Effector CD4-positive, alpha-beta T cell (primary cell): ENCODE results near the gene STYXL2.

Experiments
- DNase-seq: peaks from one replicate; pipeline ENCODE4 v3.0.0-alpha.2; 2020

Gene STYXL2

DNA sequence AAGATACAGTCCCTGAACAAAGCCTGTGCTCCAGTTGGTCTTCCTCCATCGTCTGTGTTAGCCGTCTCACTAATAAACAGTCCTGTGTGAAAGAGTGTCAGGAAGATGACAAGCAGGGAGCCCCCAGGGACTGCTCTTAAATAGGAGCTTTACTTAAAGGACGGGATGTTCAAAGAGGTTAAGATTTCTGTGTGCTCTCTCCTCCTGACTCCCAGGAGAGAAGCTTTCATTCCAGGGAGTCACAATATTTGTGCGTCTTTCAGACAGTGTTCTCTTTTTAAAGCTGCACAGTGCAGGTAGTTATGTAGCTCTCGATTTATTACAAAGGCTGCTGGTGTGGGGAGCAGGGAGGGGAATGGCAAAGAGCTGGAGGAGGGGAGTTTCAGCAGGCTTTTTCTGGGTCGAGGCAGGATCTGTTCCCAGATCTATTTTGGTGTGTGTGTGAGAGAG lies 43.5 kb downstream of the STYXL2 start:
- no peak for DNase-seq

DNA sequence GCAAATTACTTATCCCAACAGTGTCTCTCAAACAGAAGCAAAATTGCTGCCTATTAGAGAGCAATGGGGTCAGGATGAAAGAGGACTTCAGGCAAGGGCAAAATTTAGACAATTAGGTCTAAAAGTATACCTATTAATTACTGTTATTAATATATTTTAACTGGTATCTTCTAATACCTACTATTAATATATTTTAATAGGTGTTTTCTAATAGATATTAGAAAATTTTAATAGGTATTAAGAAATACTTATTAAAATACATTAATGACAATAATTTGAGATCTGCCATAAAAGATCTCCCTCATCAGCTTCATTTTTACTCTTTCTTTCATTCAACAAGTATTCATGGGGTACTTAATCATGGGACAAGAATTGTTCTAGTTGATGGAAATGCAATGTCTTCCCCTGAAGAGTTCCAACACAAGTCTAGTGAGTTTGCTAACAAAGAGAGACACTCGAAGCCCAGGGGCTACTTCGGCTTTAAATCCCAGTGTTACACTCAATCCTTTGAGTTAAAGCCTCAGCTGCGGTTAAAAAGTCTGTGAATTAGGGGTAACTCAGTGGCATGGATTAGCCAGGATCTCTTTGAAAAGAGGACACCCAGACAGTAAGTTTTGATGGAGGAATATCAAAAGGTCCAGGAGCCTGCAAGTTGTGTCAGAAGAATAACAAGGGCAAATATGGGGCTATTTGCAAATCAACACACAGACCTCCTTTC lies 44.1 kb downstream of the STYXL2 start:
- DNase-seq, result no peak

DNA sequence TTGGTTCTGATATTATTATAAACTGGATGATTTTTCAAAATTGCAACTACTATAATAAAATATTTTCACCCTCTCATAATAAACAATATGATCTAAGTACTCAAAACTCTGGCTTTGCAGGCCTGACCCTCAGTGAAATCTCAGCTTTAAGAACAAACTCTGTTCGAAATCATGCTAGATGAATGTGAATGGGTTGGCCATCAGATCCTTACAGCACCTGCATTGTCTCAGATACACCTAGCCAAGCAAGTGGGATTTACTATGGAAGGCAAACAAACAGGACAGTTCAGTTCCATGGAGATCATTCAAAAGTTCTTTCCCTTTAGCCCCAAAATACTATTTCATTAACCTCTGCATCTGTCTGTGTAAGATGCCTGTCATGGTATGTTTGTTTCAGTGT lies 44.8 kb downstream of the STYXL2 start:
- no peak for DNase-seq

DNA sequence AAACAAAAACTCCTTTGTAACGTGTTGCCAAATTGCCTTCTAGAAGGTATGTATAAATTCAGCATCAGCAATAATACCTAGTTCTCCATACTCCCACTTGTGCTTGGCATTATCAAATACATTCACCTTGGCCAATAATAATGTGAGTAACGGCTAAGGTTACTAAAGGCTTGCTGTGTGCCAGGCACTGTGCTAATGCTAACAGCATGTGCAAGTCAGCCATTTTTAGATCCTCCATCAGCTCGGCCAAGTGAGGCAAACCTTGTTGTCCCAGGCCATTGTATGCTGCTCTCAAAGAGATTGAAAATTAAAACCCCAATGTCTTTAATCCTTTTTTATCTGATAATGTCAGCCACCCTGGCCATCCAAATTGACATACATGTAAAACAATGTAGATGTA lies 48.1 kb downstream of the STYXL2 start:
- no peak for DNase-seq
